Transverse colon (tissue), 4 donors: ENCODE data around the gene SAMD7. TPM values are rescaled to one million over a fixed set of nuclear protein-coding genes. Genes with fewer than 3 reads are reported as not detected.

Experiments used
- DNase-seq: peaks from one replicate; pipeline ENCODE4 v3.0.0-alpha.2; 2019
- H3K27ac ChIP-seq, 4 donors: fragments of 200-600 bp; sonication (generic); 2 replicates each; pipeline ENCODE4 v1.5.1; 2016 to 2018; ENCODE audit warnings: inconsistent platforms in 4 of 4
- H3K27me3 ChIP-seq: fragments of 200-600 bp; sonication (generic); 2 replicates; pipeline ENCODE4 v1.5.1; 2017; ENCODE audit warnings: inconsistent platforms
- H3K36me3 ChIP-seq, 4 donors: fragments of 200-600 bp; sonication (generic); 2 replicates each; pipeline ENCODE4 v1.5.1; 2017 to 2019; ENCODE audit warnings: inconsistent platforms in 4 of 4
- H3K4me1 ChIP-seq, 4 donors: fragments of 200-600 bp; sonication (generic); 2 replicates each; pipeline ENCODE4 v1.5.1; 2017 to 2020; ENCODE audit warnings: inconsistent platforms in 4 of 4
- H3K4me3 ChIP-seq, 4 donors: fragments of 200-600 bp; sonication (generic); 1 replicate in 1 of 4; 2 replicates in 3 of 4; pipeline versions ENCODE4 v1.5.1 to v1.6.1; 2017 to 2019; ENCODE audit warnings: inconsistent platforms in 4 of 4
- H3K9me3 ChIP-seq, 2 donors: fragments of 200-600 bp; sonication (generic); 2 replicates each; pipeline ENCODE4 v1.5.1; 2017 to 2019; ENCODE audit warnings: inconsistent platforms in 2 of 2
- CTCF ChIP-seq, 5 experiments: fragments of 200-600 bp in 3 of 5; fragments of 450-650 bp in 2 of 5; sonication (generic) in 3 of 5; IDR thresholded peaks; 1 replicate in 2 of 5; 2 replicates in 3 of 5; pipeline ENCODE4 v1.5.1; 2016 to 2017; ENCODE audit warnings: antibody characterized with exemption in 5 of 5, inconsistent platforms in 3 of 5, mild to moderate bottlenecking in 2 of 5, moderate library complexity in 1 of 5
- EP300 ChIP-seq: sonication (generic); formaldehyde crosslinking; IDR thresholded peaks from one replicate; pipeline ENCODE4 v1.6.1; 2017; ENCODE audit warnings: antibody characterized with exemption, low read depth
- POLR2A ChIP-seq: fragments of 450-650 bp; IDR thresholded peaks from one replicate; pipeline ENCODE4 v1.6.1; 2016; ENCODE audit warnings: antibody characterized with exemption, mild to moderate bottlenecking, moderate library complexity
- POLR2AphosphoS5 ChIP-seq, 3 donors: sonication (generic); formaldehyde crosslinking; IDR thresholded peaks; one replicate each; pipeline ENCODE4 v1.6.1; 2016; ENCODE audit warnings: antibody characterized with exemption in 3 of 3
- WGBS, 2 donors: methylation state at CpG; one replicate each; pipeline ENCODE4 v1.1.5; 2018; ENCODE audit warnings: low coverage in 1 of 2; 5-methylcytosine and 5-hydroxymethylcytosine counted together
- in situ Hi-C, 4 donors: fragments of 200-750 bp; cut with MboI; loops; one replicate each; pipeline versions ENCODE4 v1.15.0 to v1.15.1; 2017; ENCODE audit warnings: low sequenced_read_pairs in 3 of 4, low pct_ligation_motif_present in 1 of 4, low pct_unique_long_range_greater_than_20kb in 1 of 4
- intact Hi-C: fragments of 100-400 bp; cut with DNase I; formaldehyde crosslinking; loops from one replicate; pipeline ENCODE4 v1.15.1; 2023; ENCODE audit warnings: low total_unique reads
- total RNA-seq, 4 donors: library from RNA; depleted of rRNA; stranded (reverse); fragments of >200 nt; gene quantifications; one replicate each; pipeline ENCODE4 v1.1.0, GENCODE V29; 2016

SAMD7 gene
- total RNA-seq, 4 donors from 2014 or later: not detected

GRCh38 chr3:169865176-169865767 is 46.1 kb upstream of the SAMD7 start:
- intact Hi-C loops: loop anchor here (10.0 kb wide), 1 partner anchor 100 kb away; the partner anchor contains the start of gene SEC62
- DNase-seq: no peak
- TF ChIP-seq CTCF (IDR thresholded peaks at IDR 0.05) (no peak), POLR2AphosphoS5 (IDR thresholded peaks at IDR 0.05) (peak in 1 of 3 donors; percentile 35)
- 32 to 33% methylated on average over 8 to 12 of the region's 12 CpGs for WGBS, 2 donors
- H3K27me3 ChIP-seq: no peaks in the 10 kb centered on the region
- H3K4me3 ChIP-seq: peak overlapping the region in 1 of 4 donors; percentile 19
- H3K9me3 ChIP-seq: no peaks in the 10 kb centered on the region
- peak overlapping the region; percentile 79 to 84 (median 82) for H3K27ac ChIP-seq
- peaks cover 0 to 5% (median 0%) of the 10 kb centered on the region in 4 donors for H3K36me3 ChIP-seq
- peaks cover 0 to 48% (median 11%) of the 10 kb centered on the region in 4 donors for H3K4me1 ChIP-seq
- in situ Hi-C loops: loop anchor here in 1 of 4 donors (25.0 kb wide), 1 partner anchor 97 kb away; the partner anchor contains the start of gene SEC62

DNA sequence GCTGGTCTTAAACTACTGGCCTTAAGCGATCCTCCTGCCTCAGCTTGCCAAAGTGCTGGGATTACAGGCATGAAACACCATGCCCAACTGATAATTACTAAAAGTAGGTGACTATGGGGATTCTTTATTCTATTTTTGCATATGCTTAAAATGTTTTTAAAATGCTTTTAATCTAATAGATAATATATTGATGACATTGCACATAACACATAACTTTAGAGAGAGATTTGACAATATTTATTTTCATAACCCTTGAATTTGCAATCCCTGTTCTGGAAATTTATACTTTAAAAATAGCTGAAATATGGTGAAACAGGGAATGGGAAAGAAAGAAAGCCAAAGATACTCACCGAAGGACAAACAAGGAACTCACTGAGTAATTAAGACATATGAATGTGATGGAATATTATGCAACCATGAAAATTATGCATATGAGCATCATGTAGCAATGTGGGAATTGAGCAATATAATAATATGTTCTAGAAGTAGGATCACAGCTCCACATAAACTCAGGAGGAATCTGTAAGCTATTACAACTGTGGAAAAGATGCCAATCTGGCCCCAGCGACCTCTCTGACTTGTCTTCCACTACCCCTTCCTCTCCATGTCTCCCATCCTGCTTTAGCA is 43.7 kb upstream of the SAMD7 start:
- Histone ChIP-seq H3K4me1 (peaks cover 0 to 66% (median 24%) of the 10 kb centered on the region in 4 donors), H3K9me3 (no peaks in the 10 kb centered on the region), H3K27ac (peak overlapping the region in 3 of 4 donors; percentile 4 to 85 (median 77)), H3K27me3 (no peaks in the 10 kb centered on the region), H3K4me3 (peak overlapping the region in 2 of 4 donors; percentile 27 to 57), H3K36me3 (no peaks in the 10 kb centered on the region)
- intact Hi-C loops (loop anchor here (10.0 kb wide), 1 partner anchor 97 kb away; the partner anchor contains the start of gene SEC62), in situ Hi-C loops (loop anchor here in 1 of 4 donors (25.0 kb wide), 1 partner anchor 95 kb away; the partner anchor contains the start of gene SEC62)
- TF ChIP-seq CTCF (IDR thresholded peaks at IDR 0.05) (no peak), POLR2AphosphoS5 (IDR thresholded peaks at IDR 0.05) (no peak), EP300 (no peak), POLR2A (no peak)
- WGBS, 2 donors: 92% methylated on average over 2 to 3 of the region's 3 CpGs
- no peak for DNase-seq

- in situ Hi-C loops (loop anchor here in 1 of 4 donors (25.0 kb wide), 1 partner anchor 94 kb away; the partner anchor contains the start of gene SEC62), intact Hi-C loops (loop anchor here (10.0 kb wide), 1 partner anchor 96 kb away; the partner anchor contains the start of gene SEC62)
These were observed 43.0 kb upstream of the SAMD7 start for GRCh38 chr3:169868369-169868768.

More at GRCh38 chr3:169868369-169868768, 43.0 kb upstream of the SAMD7 start:
- H3K4me1 ChIP-seq: peaks cover 0 to 61% (median 24%) of the 10 kb centered on the region in 4 donors
- H3K27me3 ChIP-seq: no peaks in the 10 kb centered on the region
- peak overlapping the region in 3 of 4 donors; percentile 27 to 57 (median 44) for H3K4me3 ChIP-seq
- 54 to 62% methylated on average over 2 of the region's 2 CpGs for WGBS, 2 donors
- DNase-seq: no peak
- H3K36me3 ChIP-seq: no peaks in the 10 kb centered on the region
- H3K9me3 ChIP-seq: no peaks in the 10 kb centered on the region
- no peak for TF ChIP-seq EP300
- TF ChIP-seq POLR2A: no peak
- no peak for TF ChIP-seq POLR2AphosphoS5 (IDR thresholded peaks at IDR 0.05)
- no peak for TF ChIP-seq CTCF (IDR thresholded peaks at IDR 0.05)
- peak overlapping the region; percentile 70 to 86 (median 81) for H3K27ac ChIP-seq
